Endometrial microvascular endothelial cells (primary cell): ENCODE measurements around the gene TUBGCP2. TPM values are rescaled to one million over a fixed set of nuclear protein-coding genes. Genes with fewer than 3 reads are reported as not detected.

ENCODE experiments used
- in situ Hi-C: cut with HindIII; loops from 2 replicates; pipeline ENCODE4 v1.10.0; 2017; ENCODE audit warnings: low sequenced_read_pairs, low pct_unique_long_range_greater_than_20kb; ENCODE audit errors: inconsistent ontology term
- total RNA-seq: library from RNA; depleted of rRNA; stranded (reverse); fragments of >200 nt; gene quantifications from one replicate; pipeline ENCODE4 v1.2.3, GENCODE V29; 2015; ENCODE audit errors: inconsistent ontology term

Gene TUBGCP2
- total RNA-seq, 1 donor from 2014 or later, result 63.8 TPM

DNA sequence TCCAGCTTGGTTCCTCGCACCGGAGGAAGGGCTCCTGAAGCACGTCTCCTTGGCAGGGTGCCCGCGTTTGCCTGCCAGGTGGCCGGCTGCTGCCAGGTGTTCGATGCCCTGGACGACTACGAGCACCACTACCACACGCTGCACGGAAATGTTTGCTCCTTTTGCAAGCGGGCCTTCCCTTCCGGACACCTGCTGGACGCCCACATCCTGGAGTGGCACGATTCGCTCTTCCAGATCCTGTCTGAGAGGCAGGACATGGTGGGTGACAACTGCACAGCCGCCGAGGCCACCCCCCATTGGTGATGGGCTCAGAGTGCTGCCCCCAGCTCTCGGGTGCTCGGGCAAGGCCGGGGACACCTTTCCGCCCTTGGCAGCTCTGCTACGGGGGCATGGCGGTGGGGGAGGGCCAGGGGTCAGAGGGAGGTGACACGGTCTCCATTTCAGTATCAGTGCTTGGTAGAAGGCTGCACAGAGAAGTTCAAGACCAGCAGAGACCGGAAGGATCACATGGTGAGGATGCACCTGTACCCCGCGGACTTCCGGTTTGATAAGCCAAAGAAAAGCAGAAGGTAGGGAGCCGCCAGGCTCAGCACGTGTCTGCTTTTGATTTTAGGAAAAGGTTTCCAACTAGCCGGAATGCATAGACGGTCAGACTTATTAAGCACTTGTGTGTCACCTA is 1.2 kb upstream of the TUBGCP2 start:
- in situ Hi-C loops, result no loop called here

DNA sequence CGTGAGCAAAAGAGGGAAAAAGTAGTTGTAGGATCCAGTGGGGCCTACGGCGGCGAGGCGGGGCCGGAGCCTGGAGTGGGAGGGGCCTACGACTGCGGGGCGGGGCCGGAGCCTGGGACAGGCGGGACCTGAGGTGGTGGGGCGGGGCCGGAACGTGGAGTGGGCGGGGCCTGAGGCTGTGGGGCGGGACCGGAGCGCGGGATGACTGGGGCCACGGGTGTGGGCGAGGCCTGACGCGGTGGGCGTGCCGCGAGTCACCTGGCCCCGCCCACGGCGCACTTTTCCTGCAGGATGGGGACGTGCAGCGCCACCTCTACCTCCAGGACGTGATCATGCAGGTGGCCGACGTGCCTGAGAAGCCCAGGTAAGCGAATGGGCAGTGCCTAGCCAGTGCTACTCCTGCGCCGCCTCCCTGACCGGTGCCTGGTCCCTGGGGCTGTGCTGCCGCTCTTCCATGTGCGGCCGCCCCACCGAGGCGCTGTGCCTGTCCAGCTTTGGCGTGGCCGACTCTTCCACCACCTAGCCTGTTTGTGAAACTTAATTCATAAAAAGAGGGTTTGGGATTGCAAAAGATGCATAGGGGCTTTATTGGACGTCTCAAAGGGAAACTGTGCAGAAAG is 538 bp upstream of the TUBGCP2 start:
- in situ Hi-C loops, result no loop called here

DNA sequence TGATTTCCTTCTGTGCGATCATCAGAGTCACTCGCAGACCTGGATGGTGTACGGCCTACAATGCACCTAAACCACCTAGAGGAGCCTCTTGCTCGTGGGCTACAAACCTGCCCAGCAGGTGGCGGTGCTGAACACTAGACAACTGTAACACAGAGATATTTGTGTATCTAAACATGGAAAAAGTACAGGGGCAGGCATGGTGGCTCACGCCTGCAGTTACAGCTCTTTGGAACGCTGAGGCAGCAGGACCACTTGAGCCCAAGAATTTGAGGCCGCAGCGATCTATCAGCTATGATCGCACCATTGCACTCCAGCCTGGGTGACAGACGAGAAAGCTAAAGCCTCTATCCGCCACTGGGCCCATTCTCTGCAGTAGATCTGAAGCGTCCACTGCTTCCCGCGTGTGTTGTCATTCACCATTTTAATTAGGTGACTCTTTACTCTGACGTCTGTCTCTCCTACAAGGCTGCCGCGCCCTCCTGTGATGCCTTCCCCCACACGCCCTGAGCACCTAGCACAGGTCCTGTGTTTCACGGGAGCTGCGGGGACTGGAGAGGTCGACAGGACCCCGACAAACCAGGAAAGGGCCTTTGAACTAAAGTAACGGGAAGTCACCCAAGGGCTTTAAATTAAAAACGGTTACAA is 774 bp downstream of the TUBGCP2 start:
- in situ Hi-C loops, result no loop called here

DNA sequence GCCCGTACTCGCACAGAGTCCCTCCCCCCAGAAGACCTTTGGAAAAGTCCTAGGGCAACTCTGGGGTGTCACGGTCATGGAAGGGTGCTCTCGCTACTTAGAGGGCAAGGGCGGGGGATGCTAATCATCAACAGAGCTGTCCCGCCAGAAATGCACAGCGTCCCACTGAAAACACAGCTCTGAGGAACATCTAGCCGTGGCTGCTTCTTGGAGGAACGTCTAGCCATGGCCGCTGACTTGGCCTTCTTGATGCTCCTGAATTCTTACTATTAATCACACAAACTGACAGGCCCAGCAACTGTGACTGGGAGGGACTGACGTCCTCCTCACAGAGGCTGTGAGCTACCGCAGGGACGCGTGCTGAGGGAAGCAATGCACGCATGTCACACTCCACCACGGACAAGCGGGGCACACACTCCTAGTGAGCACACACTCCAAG is 1.7 kb downstream of the TUBGCP2 start:
- in situ Hi-C loops, result no loop called here

DNA sequence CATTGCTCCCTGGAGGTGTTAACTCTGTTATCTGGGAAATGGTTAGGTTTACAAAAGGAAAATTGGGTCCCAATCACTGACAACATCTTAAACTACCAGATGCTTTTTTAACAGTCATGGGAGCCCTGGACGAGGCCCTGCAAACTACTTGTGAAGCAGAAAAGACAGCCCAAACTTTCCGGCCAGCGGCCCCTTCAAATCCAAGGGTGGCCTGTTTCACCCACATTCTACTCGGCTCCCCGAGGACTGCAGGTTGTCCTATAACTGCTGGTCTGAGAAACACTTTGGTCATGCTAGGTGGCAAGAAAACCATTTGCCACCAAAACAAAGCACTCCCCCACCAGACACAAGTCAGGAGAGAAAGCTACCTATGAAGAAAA is 2.6 kb downstream of the TUBGCP2 start:
- in situ Hi-C loops, result no loop called here

DNA sequence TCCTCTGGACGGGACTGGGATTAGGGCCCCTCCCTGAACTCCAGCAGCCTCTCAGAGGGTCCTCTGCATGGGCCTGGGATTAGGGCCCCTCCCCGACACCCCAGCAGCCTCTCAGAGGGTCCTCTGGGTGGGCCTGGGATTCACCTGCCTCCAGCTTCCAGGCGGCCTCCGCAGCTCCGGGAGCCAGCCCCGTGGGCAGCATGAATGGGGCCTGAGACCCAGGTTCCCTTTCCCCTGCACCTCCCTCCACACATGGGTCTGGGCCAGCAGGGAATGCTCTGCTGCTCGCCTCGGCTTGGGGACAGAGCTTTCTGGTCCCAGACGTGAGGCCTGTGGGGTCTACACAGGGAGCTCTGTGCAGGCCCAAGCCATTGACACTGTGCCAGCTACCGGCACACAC is 5.5 kb downstream of the TUBGCP2 start:
- in situ Hi-C loops, result no loop called here

GRCh38 chr10:133302230-133302629 is 6.4 kb downstream of the TUBGCP2 start:
- in situ Hi-C loops, result no loop called here

GRCh38 chr10:133299738-133300137 is 8.9 kb downstream of the TUBGCP2 start:
- in situ Hi-C loops, result no loop called here

GRCh38 chr10:133299224-133299623 is 9.4 kb downstream of the TUBGCP2 start:
- in situ Hi-C loops, result no loop called here

GRCh38 chr10:133298466-133298865 is 10.2 kb downstream of the TUBGCP2 start:
- in situ Hi-C loops, result no loop called here

- in situ Hi-C loops, result no loop called here
Observed at GRCh38 chr10:133297504-133297903, 11.2 kb downstream of the TUBGCP2 start.

GRCh38 chr10:133295426-133296320 is 13.0 kb downstream of the TUBGCP2 start:
- in situ Hi-C loops, result no loop called here

DNA sequence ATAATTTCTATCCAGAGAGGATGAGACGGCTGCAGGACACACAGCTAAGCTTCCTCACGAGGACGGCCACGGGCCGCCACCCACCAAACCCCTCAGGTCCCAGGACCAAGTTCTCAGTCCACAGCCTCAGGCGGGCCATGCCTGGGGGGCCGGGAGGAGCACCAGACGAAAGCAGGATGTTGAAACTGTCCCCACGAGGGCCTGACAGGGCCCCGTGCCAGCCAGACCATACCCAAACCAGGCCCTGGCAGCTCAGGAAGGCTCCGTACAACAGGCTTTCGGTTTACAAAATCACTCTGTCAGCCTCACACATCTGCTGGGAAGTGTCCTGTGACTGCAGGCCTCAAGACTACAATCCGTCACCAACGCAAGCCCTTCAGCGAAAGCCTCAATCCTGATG is 14.5 kb downstream of the TUBGCP2 start:
- in situ Hi-C loops, result no loop called here

DNA sequence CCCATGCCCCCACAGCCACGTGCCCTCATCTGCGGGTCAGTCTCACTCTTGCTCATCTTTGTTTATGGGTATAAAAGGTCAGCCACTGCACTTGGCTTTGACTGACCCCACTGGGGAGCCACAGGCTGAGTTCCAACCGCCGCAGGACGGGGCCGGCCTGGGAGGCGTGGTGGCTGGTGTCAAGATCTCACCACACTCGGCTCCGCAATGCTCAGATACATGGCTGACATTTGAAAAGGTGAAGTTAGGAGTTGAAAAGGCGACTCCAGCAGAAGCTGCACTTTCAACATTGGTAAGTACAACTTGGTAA is 14.9 kb downstream of the TUBGCP2 start:
- in situ Hi-C loops, result no loop called here

GRCh38 chr10:133292919-133293809 is 15.5 kb downstream of the TUBGCP2 start:
- in situ Hi-C loops, result no loop called here

- in situ Hi-C loops, result no loop called here
Observed at GRCh38 chr10:133289761-133290160, 18.9 kb downstream of the TUBGCP2 start.

DNA sequence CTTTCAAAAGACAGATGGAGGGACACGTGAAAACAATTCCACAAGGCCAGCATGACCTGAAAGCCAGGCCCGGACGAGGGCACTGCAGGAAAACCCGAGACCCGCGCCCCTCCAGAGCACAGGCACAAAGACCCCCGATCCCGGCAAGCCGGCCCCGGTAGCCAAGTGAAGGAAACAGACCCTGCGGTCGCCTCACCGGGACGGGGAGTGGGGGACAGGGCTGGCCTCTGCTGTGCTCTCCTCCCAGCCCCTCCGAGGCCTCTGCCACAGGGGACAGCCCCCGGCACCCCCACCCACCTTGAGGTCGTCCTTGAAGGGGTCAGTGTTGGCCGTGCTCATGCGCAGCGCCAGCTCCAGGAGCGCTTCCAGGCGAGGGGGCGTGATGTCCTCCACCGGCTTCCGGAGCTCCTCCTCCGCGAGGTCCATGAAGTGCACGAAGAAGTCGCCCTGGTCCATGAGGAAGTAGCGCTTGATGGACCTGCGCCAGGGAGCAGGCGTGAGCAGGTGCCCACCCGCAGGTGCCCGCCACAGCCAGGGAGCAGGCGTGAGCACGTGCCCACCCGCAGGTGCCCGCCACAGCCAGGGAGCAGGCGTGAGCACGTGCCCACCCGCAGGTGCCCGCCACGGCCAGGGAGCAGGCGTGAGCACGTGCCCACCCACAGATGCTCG is 20.7 kb downstream of the TUBGCP2 start:
- in situ Hi-C loops, result no loop called here

DNA sequence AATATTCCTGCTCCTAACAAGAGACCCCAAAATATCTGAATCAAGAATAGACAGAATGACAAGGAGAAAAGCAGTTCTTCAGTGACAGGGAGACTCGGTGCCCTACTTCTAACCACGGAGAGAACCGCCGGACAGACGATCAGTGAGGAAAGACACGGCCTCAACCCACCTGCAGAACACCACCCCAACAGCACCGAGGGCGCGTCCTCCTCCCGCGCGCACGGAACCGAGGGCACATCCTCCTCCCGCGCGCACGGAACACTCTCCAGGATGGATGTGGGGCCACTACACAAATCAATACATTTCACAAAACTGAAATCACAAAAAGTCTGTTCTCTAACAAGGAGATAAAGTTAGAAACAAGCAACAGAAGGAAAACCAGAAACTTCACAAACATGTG is 22.3 kb downstream of the TUBGCP2 start:
- in situ Hi-C loops, result no loop called here
